H1 (cell line): ENCODE results near the gene PGAM5. TPM values are rescaled to one million over a fixed set of nuclear protein-coding genes. Genes with fewer than 3 reads are reported as not detected.

Source experiments
- BRCA1 ChIP-seq: IDR thresholded peaks from 2 replicates; pipeline ENCODE4 v1.6.1; 2012; ENCODE audit warnings: low read depth, low read length, improper control_type of control experiment
- NRF1 ChIP-seq: IDR thresholded peaks from 2 replicates; pipeline ENCODE4 v1.6.1; 2011; ENCODE audit warnings: mild to moderate bottlenecking, low read depth, low read length, improper control_type of control experiment
- RFX5 ChIP-seq: IDR thresholded peaks from 2 replicates; pipeline ENCODE4 v1.6.1; 2011; ENCODE audit warnings: low read depth, low read length, improper control_type of control experiment, borderline replicate concordance
- SIRT6 ChIP-seq: IDR thresholded peaks from one replicate; pipeline ENCODE4 v1.7.1; 2012; ENCODE audit warnings: low read length, inconsistent platforms
- SP1 ChIP-seq: IDR thresholded peaks from 2 replicates; pipeline ENCODE4 v1.6.1; 2011; ENCODE audit warnings: low read depth, low read length
- polyA plus RNA-seq, 7 experiments: library from polyadenylated mRNA; depleted of rRNA in 3 of 7; stranded (reverse) in 5 of 7; unstranded in 2 of 7; fragments of >200 nt in 5 of 7; fragments of 200-250 nt in 2 of 7; gene quantifications; 1 replicate in 5 of 7; 2 replicates in 1 of 7; 4 replicates in 1 of 7; pipeline versions ENCODE4 v1.2.1 to v1.2.3, GENCODE V29; 2011 to 2013; ENCODE audit warnings: missing spikeins in 2 of 7, mixed read lengths in 2 of 7
- total RNA-seq: library from RNA; stranded (reverse); fragmentation: NEBNext Ultra II Directional; extraction: Animal tissue kit (Norgen Biotek cat#: 25700); gene quantifications from 2 replicates; pipeline ENCODE4 v1.2.1, GENCODE V29; 2021

The PGAM5 gene
- total and polyA plus RNA-seq, 2 of the 8 experiments (the other 6 are each of a cell fraction or from before 2014, with no cell fraction given) = 66.4 to 84.0 TPM

GRCh38 chr12:132759359-132759758 lies 48.7 kb downstream of the PGAM5 start (continued):
- no peak for TF ChIP-seq RFX5
- TF ChIP-seq SP1 = no peak
- no peak for TF ChIP-seq BRCA1
- no peak for TF ChIP-seq NRF1
- TF ChIP-seq SIRT6 = no peak
